ENCODE data around the gene BBS9.
"Not testable (repeated sequence)": the region's sequence is repeated elsewhere in the genome, so short reads cannot be mapped to it uniquely, and the experiment has no call there.

Gene BBS9

GRCh38 chr7:33091641-33092191, 37.6 kb upstream of the BBS9 start:
- Histone ChIP-seq H3K27me3 (ENCODE audit: insufficient read depth, low read length, poor library complexity, severe bottlenecking) (no peaks in the 10 kb centered on the region), H4K20me1 (ENCODE audit: insufficient read depth, low read length, poor library complexity, severe bottlenecking) (no peaks in the 10 kb centered on the region), H3F3A (ENCODE audit: low read depth) (no peaks in the 10 kb centered on the region), H2AFZ (ENCODE audit: low read length) (no peak overlapping the region), H3K9ac (ENCODE audit: low read depth, low read length, poor library complexity, severe bottlenecking) (no peak overlapping the region), H3K36me3 (ENCODE audit: insufficient read depth, low read length) (peaks cover 30% of the 10 kb centered on the region), H3K9me3 (ENCODE audit: insufficient read depth, low read depth, low read length) (no peaks in the 10 kb centered on the region), H3K4me3 (ENCODE audit: low read length, poor library complexity, severe bottlenecking) (no peak overlapping the region), H3K79me2 (ENCODE audit: insufficient read depth, low read length) (no peaks in the 10 kb centered on the region), H3K9me2 (replicated peaks; ENCODE audit: low read depth, low read length) (no peaks in the 10 kb centered on the region), H3K4me2 (ENCODE audit: low read depth, low read length, poor library complexity, severe bottlenecking) (no peak overlapping the region), H3K4me1 (ENCODE audit: insufficient read depth, low read length, poor library complexity, severe bottlenecking) (no peaks in the 10 kb centered on the region)
- TF ChIP-seq CTCF (conservative IDR thresholded peaks at IDR 0.05; ENCODE audit: low read length): peak; percentile 26; the same call in 1 of the 2 replicates
- no peak for TF ChIP-seq EZH2phosphoT487 (IDR thresholded peaks at IDR 0.05; ENCODE audit: borderline replicate concordance)

GRCh38 chr7:33093266-33093665, 36.1 kb upstream of the BBS9 start:
- no peak for TF ChIP-seq CTCF (conservative IDR thresholded peaks at IDR 0.05; ENCODE audit: low read length)
- TF ChIP-seq EZH2phosphoT487 (IDR thresholded peaks at IDR 0.05; ENCODE audit: borderline replicate concordance): no peak

GRCh38 chr7:33094745-33095275, 34.6 kb upstream of the BBS9 start:
- H3K9me3 ChIP-seq (ENCODE audit: insufficient read depth, low read depth, low read length); H2AFZ ChIP-seq (ENCODE audit: low read length); H3K79me2 ChIP-seq (ENCODE audit: insufficient read depth, low read length); H4K20me1 ChIP-seq (ENCODE audit: insufficient read depth, low read length, poor library complexity, severe bottlenecking); H3K4me1 ChIP-seq (ENCODE audit: insufficient read depth, low read length, poor library complexity, severe bottlenecking); H3K27me3 ChIP-seq (ENCODE audit: insufficient read depth, low read length, poor library complexity, severe bottlenecking); H3K4me2 ChIP-seq (ENCODE audit: low read depth, low read length, poor library complexity, severe bottlenecking); H3K9ac ChIP-seq (ENCODE audit: low read depth, low read length, poor library complexity, severe bottlenecking); H3K4me3 ChIP-seq (ENCODE audit: low read length, poor library complexity, severe bottlenecking); H3K9me2 ChIP-seq (replicated peaks; ENCODE audit: low read depth, low read length); H3F3A ChIP-seq (ENCODE audit: low read depth): not testable (repeated sequence)
- H3K36me3 ChIP-seq (ENCODE audit: insufficient read depth, low read length): peaks cover 56% of the 10 kb centered on the region

More at GRCh38 chr7:33093266-33093665, 36.1 kb upstream of the BBS9 start:
- Histone ChIP-seq H3K4me1 (ENCODE audit: insufficient read depth, low read length, poor library complexity, severe bottlenecking) (no peaks in the 10 kb centered on the region), H3K9ac (ENCODE audit: low read depth, low read length, poor library complexity, severe bottlenecking) (no peak overlapping the region), H2AFZ (ENCODE audit: low read length) (no peak overlapping the region), H3K4me2 (ENCODE audit: low read depth, low read length, poor library complexity, severe bottlenecking) (no peak overlapping the region), H3K9me3 (ENCODE audit: insufficient read depth, low read depth, low read length) (no peaks in the 10 kb centered on the region), H3K9me2 (replicated peaks; ENCODE audit: low read depth, low read length) (no peaks in the 10 kb centered on the region), H3K36me3 (ENCODE audit: insufficient read depth, low read length) (peaks cover 40% of the 10 kb centered on the region), H3K27me3 (ENCODE audit: insufficient read depth, low read length, poor library complexity, severe bottlenecking) (no peaks in the 10 kb centered on the region), H3F3A (ENCODE audit: low read depth) (no peaks in the 10 kb centered on the region), H3K79me2 (ENCODE audit: insufficient read depth, low read length) (no peaks in the 10 kb centered on the region), H3K4me3 (ENCODE audit: low read length, poor library complexity, severe bottlenecking) (no peak overlapping the region), H4K20me1 (ENCODE audit: insufficient read depth, low read length, poor library complexity, severe bottlenecking) (no peaks in the 10 kb centered on the region)

Data from Loucy (cell line).